Measurements from ENCODE around the gene TFAM.

DNA sequence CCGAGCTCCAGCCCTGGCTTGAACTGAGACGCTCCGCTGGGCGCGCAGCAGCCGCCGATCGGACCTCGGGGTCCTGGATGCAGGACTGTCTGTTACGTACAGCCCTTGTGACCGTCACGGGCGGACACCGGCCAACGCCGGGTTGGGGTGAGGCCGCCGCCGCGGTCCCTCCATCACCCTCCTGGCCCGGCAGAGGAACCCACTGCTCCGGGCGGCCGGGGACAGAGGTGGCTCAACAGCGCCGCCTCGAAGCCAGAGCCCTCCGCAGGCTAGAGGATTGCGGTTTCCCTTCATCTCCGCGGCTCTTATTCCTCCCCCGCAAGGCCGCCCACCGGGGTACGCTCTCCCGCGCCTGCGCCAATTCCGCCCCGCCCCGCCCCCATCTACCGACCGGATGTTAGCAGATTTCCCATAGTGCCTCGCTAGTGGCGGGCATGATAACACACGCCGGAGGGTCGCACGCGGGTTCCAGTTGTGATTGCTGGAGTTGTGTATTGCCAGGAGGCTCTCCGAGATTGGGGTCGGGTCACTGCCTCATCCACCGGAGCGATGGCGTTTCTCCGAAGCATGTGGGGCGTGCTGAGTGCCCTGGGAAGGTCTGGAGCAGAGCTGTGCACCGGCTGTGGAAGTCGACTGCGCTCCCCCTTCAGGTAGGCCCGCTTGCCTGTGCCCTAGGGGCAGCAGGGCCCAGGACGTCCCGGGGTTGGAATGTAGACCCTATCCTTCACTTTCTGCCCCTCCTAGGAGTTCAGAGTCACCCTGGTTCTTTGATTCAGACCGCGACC, at the start of gene TFAM:
- TF ChIP-seq, protein P1, sequence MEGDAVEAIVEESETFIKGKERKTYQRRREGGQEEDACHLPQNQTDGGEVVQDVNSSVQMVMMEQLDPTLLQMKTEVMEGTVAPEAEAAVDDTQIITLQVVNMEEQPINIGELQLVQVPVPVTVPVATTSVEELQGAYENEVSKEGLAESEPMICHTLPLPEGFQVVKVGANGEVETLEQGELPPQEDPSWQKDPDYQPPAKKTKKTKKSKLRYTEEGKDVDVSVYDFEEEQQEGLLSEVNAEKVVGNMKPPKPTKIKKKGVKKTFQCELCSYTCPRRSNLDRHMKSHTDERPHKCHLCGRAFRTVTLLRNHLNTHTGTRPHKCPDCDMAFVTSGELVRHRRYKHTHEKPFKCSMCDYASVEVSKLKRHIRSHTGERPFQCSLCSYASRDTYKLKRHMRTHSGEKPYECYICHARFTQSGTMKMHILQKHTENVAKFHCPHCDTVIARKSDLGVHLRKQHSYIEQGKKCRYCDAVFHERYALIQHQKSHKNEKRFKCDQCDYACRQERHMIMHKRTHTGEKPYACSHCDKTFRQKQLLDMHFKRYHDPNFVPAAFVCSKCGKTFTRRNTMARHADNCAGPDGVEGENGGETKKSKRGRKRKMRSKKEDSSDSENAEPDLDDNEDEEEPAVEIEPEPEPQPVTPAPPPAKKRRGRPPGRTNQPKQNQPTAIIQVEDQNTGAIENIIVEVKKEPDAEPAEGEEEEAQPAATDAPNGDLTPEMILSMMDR (IDR thresholded peaks at IDR 0.05) = peak; percentile 66 to 72 (median 68)
- TF ChIP-seq POLR2A (IDR thresholded peaks at IDR 0.05) = peak; percentile 68 to 78

Data from uterus (tissue), 2 donors.